ENCODE data around the gene LGALS1.

LGALS1 gene

GRCh38 chr22:37708580-37709444 is 33.4 kb downstream of the LGALS1 start:
- TF ChIP-seq, protein P1, sequence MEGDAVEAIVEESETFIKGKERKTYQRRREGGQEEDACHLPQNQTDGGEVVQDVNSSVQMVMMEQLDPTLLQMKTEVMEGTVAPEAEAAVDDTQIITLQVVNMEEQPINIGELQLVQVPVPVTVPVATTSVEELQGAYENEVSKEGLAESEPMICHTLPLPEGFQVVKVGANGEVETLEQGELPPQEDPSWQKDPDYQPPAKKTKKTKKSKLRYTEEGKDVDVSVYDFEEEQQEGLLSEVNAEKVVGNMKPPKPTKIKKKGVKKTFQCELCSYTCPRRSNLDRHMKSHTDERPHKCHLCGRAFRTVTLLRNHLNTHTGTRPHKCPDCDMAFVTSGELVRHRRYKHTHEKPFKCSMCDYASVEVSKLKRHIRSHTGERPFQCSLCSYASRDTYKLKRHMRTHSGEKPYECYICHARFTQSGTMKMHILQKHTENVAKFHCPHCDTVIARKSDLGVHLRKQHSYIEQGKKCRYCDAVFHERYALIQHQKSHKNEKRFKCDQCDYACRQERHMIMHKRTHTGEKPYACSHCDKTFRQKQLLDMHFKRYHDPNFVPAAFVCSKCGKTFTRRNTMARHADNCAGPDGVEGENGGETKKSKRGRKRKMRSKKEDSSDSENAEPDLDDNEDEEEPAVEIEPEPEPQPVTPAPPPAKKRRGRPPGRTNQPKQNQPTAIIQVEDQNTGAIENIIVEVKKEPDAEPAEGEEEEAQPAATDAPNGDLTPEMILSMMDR (conservative IDR thresholded peaks at IDR 0.05), result no peak
- no peak for TF ChIP-seq ZFX (IDR thresholded peaks at IDR 0.05)
- H3K27ac ChIP-seq, result no peak overlapping the region

- no peak overlapping the region for H3K27ac ChIP-seq
- TF ChIP-seq ZFX (IDR thresholded peaks at IDR 0.05), result no peak
- TF ChIP-seq, protein P1 (conservative IDR thresholded peaks at IDR 0.05), result no peak
Observed at GRCh38 chr22:37709445-37709765, 34.0 kb downstream of the LGALS1 start.

- H3K27ac ChIP-seq, result no peak overlapping the region
Observed at GRCh38 chr22:37710675-37711074, 35.2 kb downstream of the LGALS1 start.

DNA sequence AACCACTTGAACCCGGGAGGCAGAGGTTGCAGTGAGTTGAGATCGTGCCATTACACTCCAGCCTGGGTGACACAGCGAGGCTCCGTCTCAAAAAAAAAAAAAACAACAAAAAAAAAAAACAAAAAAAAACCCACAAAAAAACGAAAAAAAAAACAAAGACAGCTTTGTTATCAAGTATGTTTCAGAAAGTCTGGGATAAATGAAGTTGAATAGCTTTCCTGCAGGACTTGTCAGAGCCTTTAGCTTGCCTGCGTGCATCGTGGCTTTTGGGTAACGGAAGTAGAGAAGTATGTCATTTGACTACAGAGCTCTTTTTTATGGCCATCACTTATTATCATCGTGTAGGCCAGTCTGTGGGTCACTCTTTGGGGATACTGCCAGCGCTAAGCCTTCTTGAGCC is 36.1 kb downstream of the LGALS1 start:
- TF ChIP-seq ZFX (IDR thresholded peaks at IDR 0.05), result no peak
- TF ChIP-seq, protein P1 (conservative IDR thresholded peaks at IDR 0.05), result no peak
- no peak overlapping the region for H3K27ac ChIP-seq

More at GRCh38 chr22:37710675-37711074, 35.2 kb downstream of the LGALS1 start:
- no peak for TF ChIP-seq ZFX (IDR thresholded peaks at IDR 0.05)
- TF ChIP-seq, protein P1 (conservative IDR thresholded peaks at IDR 0.05), result no peak

- no peak overlapping the region for H3K27ac ChIP-seq
- TF ChIP-seq, protein P1 (conservative IDR thresholded peaks at IDR 0.05), result no peak
- no peak for TF ChIP-seq ZFX (IDR thresholded peaks at IDR 0.05)
Observed at GRCh38 chr22:37713761-37714160, 38.3 kb downstream of the LGALS1 start.

GRCh38 chr22:37714634-37715033 is 39.2 kb downstream of the LGALS1 start:
- no peak for TF ChIP-seq ZFX (IDR thresholded peaks at IDR 0.05)
- TF ChIP-seq, protein P1 (conservative IDR thresholded peaks at IDR 0.05), result no peak

GRCh38 chr22:37715760-37716159 is 40.3 kb downstream of the LGALS1 start:
- no peak overlapping the region for H3K27ac ChIP-seq
- TF ChIP-seq, protein P1 (conservative IDR thresholded peaks at IDR 0.05), result no peak
- no peak for TF ChIP-seq ZFX (IDR thresholded peaks at IDR 0.05)

More at GRCh38 chr22:37714634-37715033, 39.2 kb downstream of the LGALS1 start:
- H3K27ac ChIP-seq, result no peak overlapping the region

Measured in C4-2B (cell line).